Left cardiac atrium (tissue), 4 donors: Measurements from ENCODE around the gene EPB41L2. TPM values are rescaled to one million over a fixed set of nuclear protein-coding genes. Genes with fewer than 3 reads are reported as not detected.

Experiments used
- ATAC-seq, 2 donors: fragments of 200-7000 bp; cut with Tn5 transposase; one replicate each; pipeline ENCODE4 v1.9.1; 2020; ENCODE audit warnings: mild to moderate bottlenecking in 2 of 2, moderate library complexity in 2 of 2
- DNase-seq: peaks from one replicate; pipeline ENCODE4 v3.0.0-alpha.2; 2020
- intact Hi-C, 2 donors: fragments of 100-400 bp; cut with DNase I; formaldehyde crosslinking; loops; one replicate each; pipeline versions ENCODE4 v1.14.1 to v1.15.1; 2022 to 2023
- total RNA-seq, 2 donors: library from RNA; stranded (reverse); fragmentation: NEBNext Ultra II Directional; extraction: Animal tissue kit (Norgen Biotek cat#: 25700); gene quantifications; one replicate each; pipeline ENCODE4 v1.2.1, GENCODE V29; 2021
- donor health status: DM: no; HTN: yes; CAD: no.
- donor health status: DM: no; HTN: yes; CAD: no; lungs with severe emphysema.
- donor health status: DM: yes; HTN: yes; CAD: no.
- donor health status: Dilated cardiomyopathy.

The EPB41L2 gene
- total RNA-seq, 2 donors from 2014 or later = 83.3 to 130 TPM

GRCh38 chr6:130863415-130864230, 199.4 kb downstream of the EPB41L2 start:
- DNase-seq = no peak
- ATAC-seq = no peak
- intact Hi-C loops = no loop called here

DNA sequence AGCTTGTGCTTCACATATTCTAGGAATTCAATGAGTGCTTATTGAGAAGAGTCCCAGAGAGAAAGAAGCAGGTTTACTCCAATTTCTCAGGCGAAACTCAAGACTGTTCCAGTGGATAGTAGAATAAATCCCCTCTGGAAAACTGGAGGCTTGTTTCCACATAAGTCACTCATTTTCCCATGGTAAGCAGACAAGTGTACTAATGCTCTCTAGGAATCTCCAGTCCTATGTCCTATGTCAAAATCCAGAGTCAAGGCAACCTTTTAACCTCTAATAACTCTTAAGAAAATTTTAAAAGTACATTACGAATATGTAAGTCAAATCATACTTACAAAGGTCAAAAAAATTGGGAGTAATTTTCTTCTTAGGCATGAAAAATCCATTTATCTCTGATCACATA, 200.7 kb downstream of the EPB41L2 start:
- intact Hi-C loops = no loop called here
- no peak for DNase-seq
- ATAC-seq = no peak

DNA sequence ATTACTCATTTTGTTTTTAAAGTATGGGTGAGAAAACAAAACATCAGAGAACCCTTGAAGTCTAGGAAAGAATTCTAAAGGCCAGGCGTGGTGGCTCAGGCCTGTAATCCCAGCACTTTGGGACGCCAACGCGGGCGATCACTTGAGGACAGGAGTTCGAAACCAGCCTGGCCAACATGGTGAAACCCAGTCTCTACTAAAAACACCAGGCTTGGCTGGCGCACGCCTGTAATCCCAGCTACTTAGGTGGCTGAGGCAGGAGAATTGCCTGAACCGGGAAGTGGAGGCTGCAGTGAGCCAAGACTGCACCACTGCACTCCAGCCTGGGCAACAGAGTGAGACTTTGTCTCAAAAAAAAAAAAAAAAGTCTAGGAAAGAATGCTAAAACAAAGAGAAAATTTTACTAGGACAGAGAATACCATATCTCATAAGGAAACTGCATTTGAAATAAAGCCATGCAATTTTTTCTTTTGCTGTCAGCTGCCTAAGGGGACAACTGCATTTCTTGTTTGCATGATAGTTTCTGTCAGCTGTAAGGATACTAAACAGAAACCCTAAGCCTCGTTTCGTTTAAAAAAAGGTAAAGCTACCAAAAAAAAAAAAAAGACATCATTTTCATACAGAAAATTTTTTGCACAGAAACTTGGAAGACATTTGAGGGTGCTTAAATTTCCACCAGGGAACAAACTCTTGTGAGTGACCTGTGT, 203.7 kb downstream of the EPB41L2 start:
- no peak for DNase-seq
- no peak for ATAC-seq
- intact Hi-C loops = no loop called here

- ATAC-seq = no peak
These were observed 204.4 kb downstream of the EPB41L2 start for GRCh38 chr6:130858498-130859160.

GRCh38 chr6:130858054-130858453, 205.0 kb downstream of the EPB41L2 start:
- intact Hi-C loops = no loop called here
- ATAC-seq (no peak), DNase-seq (no peak)

More at GRCh38 chr6:130858498-130859160, 204.4 kb downstream of the EPB41L2 start:
- DNase-seq = no peak
- intact Hi-C loops = no loop called here

DNA sequence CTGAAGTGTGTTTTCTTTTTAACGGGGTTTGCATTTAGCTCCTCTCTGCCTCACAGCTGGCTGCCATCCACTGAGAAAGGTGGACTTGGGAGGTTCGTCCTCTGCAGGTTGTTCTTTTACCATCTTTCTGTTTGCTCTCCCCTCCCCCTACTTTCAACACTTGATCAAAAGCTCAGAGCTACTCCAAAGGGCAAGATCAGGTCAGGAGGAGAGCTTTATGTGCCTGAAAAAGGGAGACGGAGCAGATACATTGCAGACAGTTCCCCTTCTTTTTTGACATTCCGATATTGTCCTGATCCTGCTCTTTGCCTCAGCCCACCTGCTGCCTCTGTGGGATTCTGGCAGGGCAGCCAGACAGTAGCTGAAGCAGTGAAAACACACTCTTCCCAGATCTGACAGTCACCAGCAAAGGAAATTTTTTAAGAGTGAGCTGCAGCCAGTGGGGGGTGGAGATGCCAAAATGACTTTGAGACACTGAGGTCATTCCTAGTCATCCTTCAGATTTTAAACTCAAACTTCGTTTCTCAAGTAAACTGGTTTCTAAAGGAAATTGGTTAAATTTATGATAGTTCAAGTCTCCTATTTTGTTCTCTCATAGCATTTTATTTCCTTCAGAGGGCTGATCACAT, 209.4 kb downstream of the EPB41L2 start:
- intact Hi-C loops = no loop called here
- DNase-seq = no peak
- ATAC-seq = peak in 1 of 2 donors; percentile 33

DNA sequence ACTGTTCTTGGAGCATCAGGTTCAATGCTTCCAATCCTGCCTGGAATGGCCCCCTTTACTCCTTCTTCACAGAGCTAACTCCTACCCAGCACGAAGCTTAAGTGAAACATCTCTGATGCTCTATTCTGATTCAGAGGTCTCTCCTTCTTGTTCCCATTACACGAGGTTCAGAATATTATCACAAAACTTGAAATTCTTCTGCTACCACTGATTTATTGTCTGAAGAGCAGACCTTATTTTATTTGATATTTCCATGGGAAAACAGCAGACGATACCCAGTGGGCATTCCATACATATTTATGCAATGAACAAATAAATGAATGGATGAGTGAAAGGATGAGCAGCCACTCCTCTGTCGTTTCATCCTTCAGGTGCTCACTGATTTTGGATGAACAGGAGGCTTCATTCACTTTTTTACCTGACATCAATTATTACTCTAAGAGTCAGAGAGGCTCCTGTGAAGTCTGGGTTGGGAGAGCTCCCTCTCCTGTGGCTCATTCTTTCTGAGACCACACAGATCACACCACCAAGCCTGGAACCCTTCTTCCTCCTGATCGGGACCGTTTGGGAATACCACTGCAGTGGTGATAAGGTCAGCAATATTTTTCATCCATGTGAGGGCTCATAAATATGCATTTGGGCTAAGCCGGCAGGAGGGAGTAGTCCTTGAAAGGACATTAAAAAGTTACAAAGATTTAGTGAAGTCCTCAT, 210.0 kb downstream of the EPB41L2 start:
- intact Hi-C loops = no loop called here
- no peak for ATAC-seq
- DNase-seq = no peak

GRCh38 chr6:130851026-130851425, 212.0 kb downstream of the EPB41L2 start:
- ATAC-seq (no peak), DNase-seq (no peak)
- intact Hi-C loops = no loop called here

- no peak for ATAC-seq
- intact Hi-C loops = no loop called here
- DNase-seq = no peak
These were observed 213.5 kb downstream of the EPB41L2 start for GRCh38 chr6:130849594-130849993.

DNA sequence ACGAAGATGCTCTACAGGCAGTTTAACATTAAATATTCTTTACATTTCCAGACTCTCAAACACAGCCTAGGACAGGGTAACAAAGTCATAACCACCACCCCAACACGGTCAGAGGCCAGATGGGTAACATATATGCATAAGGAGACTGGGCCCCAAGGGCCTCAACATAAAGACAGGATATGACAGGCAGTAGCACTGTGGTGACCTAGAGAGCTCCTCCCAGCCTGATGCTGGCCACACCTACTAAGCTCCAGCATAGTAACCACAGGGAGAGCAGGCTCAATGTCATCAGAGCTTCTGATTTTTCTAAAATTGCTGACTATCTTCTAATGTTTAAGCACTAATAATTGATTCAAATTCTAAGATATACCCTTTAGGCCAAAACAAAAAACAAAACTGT, 214.1 kb downstream of the EPB41L2 start:
- no peak for DNase-seq
- intact Hi-C loops = no loop called here
- peak in 1 of 2 donors; percentile 38 for ATAC-seq

DNA sequence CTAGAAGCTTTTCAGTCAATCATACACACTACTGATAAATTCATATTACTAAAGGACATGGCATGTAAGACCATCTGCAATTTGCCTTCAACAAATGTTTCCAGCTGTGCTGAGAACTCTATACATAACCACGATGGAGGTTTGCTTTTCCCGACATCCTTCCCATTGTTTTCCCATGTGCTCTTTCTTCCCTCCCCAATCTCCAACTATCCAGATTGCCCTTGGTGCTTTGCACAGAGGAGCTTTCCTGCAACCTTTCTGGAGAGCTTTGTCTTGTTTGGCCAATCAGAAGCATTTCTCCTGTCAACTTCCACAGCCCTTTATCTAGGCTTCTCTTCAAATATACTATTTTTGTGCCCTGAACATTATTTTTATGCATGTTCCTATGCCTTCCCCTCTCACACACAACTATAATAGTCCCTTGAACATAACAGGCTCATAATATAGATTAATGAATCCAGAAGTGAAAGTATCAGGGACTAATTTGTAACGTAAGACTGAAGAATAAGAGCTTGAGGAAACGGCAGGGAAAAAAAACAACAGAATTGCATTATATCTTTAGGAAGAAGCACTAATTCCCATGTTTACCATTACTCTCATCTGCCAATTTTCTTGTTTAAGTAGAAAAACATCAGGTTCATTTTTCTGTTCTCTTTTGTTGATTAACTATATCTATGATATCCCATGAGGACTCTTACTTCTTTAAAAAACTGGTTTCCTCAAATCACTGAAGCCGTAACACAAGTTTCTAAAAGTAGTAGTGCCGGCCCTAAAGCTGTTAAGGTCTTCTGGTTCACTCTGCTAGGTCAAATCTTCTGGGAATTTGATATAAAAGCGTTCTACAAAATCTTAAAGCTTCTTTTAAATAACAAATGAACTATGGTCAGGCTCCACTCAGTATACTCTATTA, 215.8 kb downstream of the EPB41L2 start:
- DNase-seq = no peak
- intact Hi-C loops = no loop called here
- no peak for ATAC-seq

DNA sequence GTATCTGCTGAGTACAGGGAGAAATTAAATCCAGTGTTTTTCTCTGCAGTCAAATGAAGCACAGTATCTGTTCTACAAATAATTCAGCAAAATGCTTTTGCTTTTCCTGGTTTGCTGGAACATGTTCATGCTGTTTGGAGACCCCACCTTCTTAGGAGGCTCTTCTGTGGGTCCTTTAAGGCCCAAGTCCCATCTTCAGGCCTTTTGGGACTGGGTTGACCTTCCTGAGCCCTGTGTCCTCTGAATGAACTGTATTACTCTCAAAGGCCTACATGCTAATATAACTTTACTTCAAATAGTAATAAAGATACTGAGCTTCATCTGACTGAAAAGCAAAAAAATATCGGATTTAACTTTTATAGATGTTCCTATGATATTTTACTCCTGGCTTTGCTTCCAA, 216.5 kb downstream of the EPB41L2 start:
- DNase-seq (no peak), ATAC-seq (no peak)
- intact Hi-C loops = no loop called here

- no peak for DNase-seq
- ATAC-seq = peak in 1 of 2 donors; percentile 30
- intact Hi-C loops = no loop called here
These were observed 219.3 kb downstream of the EPB41L2 start for GRCh38 chr6:130843575-130844320.

- ATAC-seq (no peak), DNase-seq (no peak)
- intact Hi-C loops = no loop called here
These were observed 221.8 kb downstream of the EPB41L2 start for GRCh38 chr6:130841128-130841728.

- ATAC-seq = no peak
- intact Hi-C loops = no loop called here
- DNase-seq = no peak
These were observed 223.0 kb downstream of the EPB41L2 start for GRCh38 chr6:130840050-130840449.

DNA sequence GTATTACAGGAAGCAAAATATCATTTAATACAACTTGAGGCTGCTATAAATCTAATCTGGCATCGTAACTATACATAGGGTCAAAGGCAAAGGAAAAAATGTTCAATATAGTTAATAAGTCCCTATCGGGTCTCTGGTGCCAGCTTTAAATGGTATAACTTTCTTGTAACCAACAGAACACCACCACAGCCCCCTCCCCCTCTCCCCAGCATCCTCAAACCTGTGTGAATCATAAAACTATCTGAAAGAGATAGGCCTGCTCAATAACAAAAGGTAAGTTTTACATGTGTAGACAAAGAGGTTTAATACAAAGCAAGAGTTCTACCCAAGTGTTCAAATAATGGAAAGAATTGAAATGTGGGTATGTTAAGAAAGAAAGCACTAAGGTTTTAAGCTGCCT, 223.7 kb downstream of the EPB41L2 start:
- DNase-seq (no peak), ATAC-seq (no peak)
- intact Hi-C loops = no loop called here

- intact Hi-C loops = no loop called here
- ATAC-seq (no peak), DNase-seq (no peak)
These were observed 224.1 kb downstream of the EPB41L2 start for GRCh38 chr6:130838951-130839350.
